K562 (cell line): ENCODE data around the gene AP2A2.

Source experiments
- ATF6 ChIP-seq: sonication (generic); formaldehyde crosslinking; IDR thresholded peaks from 2 replicates; pipeline ENCODE4 v1.4.0; 2020; ENCODE audit warnings: mild to moderate bottlenecking, missing genetic modification reagents
- CTCF ChIP-seq, 3 experiments: IDR thresholded peaks in 2 of 3; conservative IDR thresholded peaks in 1 of 3; 2 replicates each; pipeline ENCODE4 v1.5.1; 2011 to 2012; ENCODE audit warnings: low read length in 3 of 3, mild to moderate bottlenecking in 3 of 3, control low read depth in 2 of 3, improper control_type of control experiment in 1 of 3, inconsistent platforms in 1 of 3, low read depth in 1 of 3, mixed read lengths in 1 of 3, moderate library complexity in 1 of 3; ENCODE audit not compliant: insufficient read depth in 2 of 3
- EP300 ChIP-seq: IDR thresholded peaks from 2 replicates; pipeline ENCODE4 v1.6.1; 2012; ENCODE audit warnings: low read length, improper control_type of control experiment
- ESRRA ChIP-seq: fragments of 450-650 bp; IDR thresholded peaks from 2 replicates; pipeline ENCODE4 v1.6.1; 2014; ENCODE audit warnings: low read depth, mild to moderate bottlenecking, moderate library complexity, borderline replicate concordance
- ETV5 ChIP-seq: sonication (generic); formaldehyde crosslinking; IDR thresholded peaks from 2 replicates; pipeline ENCODE4 v1.4.0; 2020; ENCODE audit warnings: low read depth, mild to moderate bottlenecking, missing genetic modification reagents
- EZH2 ChIP-seq: IDR thresholded peaks from 2 replicates; pipeline ENCODE4 v1.6.1; 2012; ENCODE audit warnings: low read depth, mild to moderate bottlenecking, inconsistent platforms, low read length, borderline replicate concordance
- FOXM1 ChIP-seq, 2 experiments: fragments of 450-650 bp in 1 of 2; sonication (generic) in 1 of 2; formaldehyde crosslinking in 1 of 2; IDR thresholded peaks; 2 replicates each; pipeline versions ENCODE4 v1.6.1 to v1.9.0; 2017 to 2022; ENCODE audit warnings: low read depth in 2 of 2, mild to moderate bottlenecking in 2 of 2, missing genetic modification reagents in 1 of 2, moderate library complexity in 1 of 2
- GATA2 ChIP-seq: sonication (generic); formaldehyde crosslinking; IDR thresholded peaks from 2 replicates; pipeline ENCODE4 v1.4.0; 2020; ENCODE audit warnings: mild to moderate bottlenecking, missing genetic modification reagents
- POLR2AphosphoS2 ChIP-seq: IDR thresholded peaks from 2 replicates; pipeline ENCODE4 v1.6.1; 2012; ENCODE audit warnings: low read length, improper control_type of control experiment
- RBM25 ChIP-seq: fragments of 200-400 bp; formaldehyde crosslinking; IDR thresholded peaks from 2 replicates; pipeline ENCODE4 v1.6.1; 2018; ENCODE audit warnings: low read length, low read depth, moderate library complexity; ENCODE audit not compliant: severe bottlenecking
- SMC3 ChIP-seq: conservative IDR thresholded peaks from 2 replicates; pipeline ENCODE4 v1.6.1; 2011; ENCODE audit warnings: low read depth, low read length, improper control_type of control experiment; ENCODE audit not compliant: insufficient read depth
- ZBTB33 ChIP-seq: sonication (generic); formaldehyde crosslinking; IDR thresholded peaks from 2 replicates; pipeline ENCODE4 v1.8.1; 2023; ENCODE audit warnings: mild to moderate bottlenecking, missing genetic modification reagents
- ZNF143 ChIP-seq: sonication (generic); formaldehyde crosslinking; IDR thresholded peaks from 2 replicates; pipeline ENCODE4 v1.9.0; 2022; ENCODE audit warnings: mild to moderate bottlenecking, missing genetic modification reagents
- ZNF398 ChIP-seq: fragments of 250-450 bp; sonication (Bioruptor Pico); IDR thresholded peaks from 2 replicates; pipeline ENCODE4 v1.8.0; 2021; ENCODE audit warnings: moderate library complexity, mild to moderate bottlenecking, inconsistent platforms

- TF ChIP-seq CTCF (IDR thresholded peaks at IDR 0.05 in 2 of 3, conservative IDR thresholded peaks at IDR 0.05 in 1 of 3; ENCODE audit: insufficient read depth in 2 of 3, low read depth in 1 of 3, low read length in 3 of 3) (no peak), ATF6 (CRISPR knock-in tag) (no peak), EZH2 (no peak), ETV5 (no peak), ZNF143 (no peak), ZNF398 (CRISPR knock-in tag) (no peak), ZBTB33 (CRISPR knock-in tag) (no peak), POLR2AphosphoS2 (no peak), ESRRA (no peak), GATA2 (CRISPR knock-in tag) (no peak), EP300 (no peak), SMC3 (no peak), FOXM1 (IDR thresholded peaks at IDR 0.05; ENCODE audit: low read depth) (no peak), FOXM1 (CRISPR knock-in tag; IDR thresholded peaks at IDR 0.05; ENCODE audit: low read depth) (no peak), RBM25 (no peak)
These were observed 8.9 kb downstream of the AP2A2 start for GRCh38 chr11:934527-934926.
